ENCODE data around the gene CPED1. TPM values are rescaled to one million over a fixed set of nuclear protein-coding genes. Genes with fewer than 3 reads are reported as not detected.

Gene CPED1
- total and polyA plus RNA-seq, 10 of the 15 experiments (the other 5 are each of a cell fraction or from before 2014, with no cell fraction given) = 0.01 to 0.77 (median 0.10) TPM; not detected in 1

- in situ Hi-C loops (cut with MboI) = no loop called here
- H3K9ac ChIP-seq (ENCODE audit: control insufficient read depth, insufficient read depth, low read length) = no peak overlapping the region
- H3K4me1 ChIP-seq (ENCODE audit: control insufficient read depth, insufficient read depth, low read length) = no peaks in the 10 kb centered on the region
- H3K27me3 ChIP-seq (replicated peaks in 1 of 2; ENCODE audit: control insufficient read depth in 2 of 2, insufficient read depth in 2 of 2, low read length in 1 of 2) = no peaks in the 10 kb centered on the region; a peak in 1 of 4 replicates
- WGBS (ENCODE audit: insufficient coverage, insufficient replicate concordance, low lambda C conversion rate, missing lambda C conversion rate) = 0% methylated on average over 1 of the region's 1 CpG
- ChIA-PET SMC1A (ENCODE audit: uncharacterized antibody, unreplicated experiment) (interaction anchor here (0.7 to 1.4 kb wide), 2 partner anchors 8 to 11 kb away, joined by 3 to 6 read pairs; no protein-coding TSS in a partner anchor), POLR2A (no interaction called here), RAD21 (ENCODE audit: unreplicated experiment) (interaction anchor here (1.2 kb wide), 1 partner anchor 18 kb away, joined by 3 read pairs; no protein-coding TSS in a partner anchor), CTCF (interaction anchor here (0.6 to 1.3 kb wide), 3 partner anchors 11 to 99 kb away, joined by 3 to 4 read pairs (median 3); no protein-coding TSS in a partner anchor)
- H4K20me1 ChIP-seq (ENCODE audit: control insufficient read depth, insufficient read depth) = no peaks in the 10 kb centered on the region
- H3K36me3 ChIP-seq (ENCODE audit: control insufficient read depth in 2 of 2, insufficient read depth in 2 of 2, low read length in 1 of 2) = no peaks in the 10 kb centered on the region
- H3K4me3 ChIP-seq = no peak overlapping the region
- intact Hi-C loops (cut with micrococcal nuclease; ENCODE audit: unreplicated experiment) = no loop called here
- H3K9me3 ChIP-seq (replicated peaks; ENCODE audit: control insufficient read depth, insufficient read depth, low read length) = no peaks in the 10 kb centered on the region
- FAIRE-seq (no peak), ATAC-seq (no peak), DNase-seq (ENCODE audit: low read depth, low spot score) (no peak)
- H2AFZ ChIP-seq (ENCODE audit: control insufficient read depth, low read depth, low read length) = no peak overlapping the region
- no peak overlapping the region for H3K27ac ChIP-seq (ENCODE audit: control insufficient read depth, insufficient read depth)
- no peaks in the 10 kb centered on the region for H3K79me2 ChIP-seq (ENCODE audit: control insufficient read depth, insufficient read depth, low read length)
- no peak overlapping the region for H3K4me2 ChIP-seq (ENCODE audit: control insufficient read depth, insufficient read depth)
- BruUV-seq (replicated peaks) = no TSS peak
- TF ChIP-seq MTA3 (IDR thresholded peaks at IDR 0.05; ENCODE audit: borderline replicate concordance, low read length) = no peak
- TF ChIP-seq, protein P1, sequence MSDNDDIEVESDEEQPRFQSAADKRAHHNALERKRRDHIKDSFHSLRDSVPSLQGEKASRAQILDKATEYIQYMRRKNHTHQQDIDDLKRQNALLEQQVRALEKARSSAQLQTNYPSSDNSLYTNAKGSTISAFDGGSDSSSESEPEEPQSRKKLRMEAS (IDR thresholded peaks at IDR 0.05; ENCODE audit: low read depth, low read length) = no peak
Observed at GRCh38 chr7:121262221-121262620, 273.7 kb downstream of the CPED1 start.

- no peaks in the 10 kb centered on the region for H3K9me3 ChIP-seq (replicated peaks; ENCODE audit: control insufficient read depth, insufficient read depth, low read length)
- H3K4me1 ChIP-seq (ENCODE audit: control insufficient read depth, insufficient read depth, low read length) = no peaks in the 10 kb centered on the region
- WGBS (ENCODE audit: insufficient coverage, insufficient replicate concordance, low lambda C conversion rate, missing lambda C conversion rate) = 74% methylated on average over 1 of the region's 1 CpG
- H3K79me2 ChIP-seq (ENCODE audit: control insufficient read depth, insufficient read depth, low read length) = no peaks in the 10 kb centered on the region
- H3K36me3 ChIP-seq (ENCODE audit: control insufficient read depth in 2 of 2, insufficient read depth in 2 of 2, low read length in 1 of 2) = no peaks in the 10 kb centered on the region
- H3K27me3 ChIP-seq (replicated peaks in 1 of 2; ENCODE audit: control insufficient read depth in 2 of 2, insufficient read depth in 2 of 2, low read length in 1 of 2) = no peaks in the 10 kb centered on the region; a peak in 1 of 4 replicates
- RAD21 ChIA-PET (ENCODE audit: unreplicated experiment) = no interaction called here
- POLR2A ChIA-PET = no interaction called here
- H2AFZ ChIP-seq (ENCODE audit: control insufficient read depth, low read depth, low read length) = no peak overlapping the region
- H3K4me2 ChIP-seq (ENCODE audit: control insufficient read depth, insufficient read depth) = no peak overlapping the region
- H3K9ac ChIP-seq (ENCODE audit: control insufficient read depth, insufficient read depth, low read length) = no peak overlapping the region
- no TSS peak for BruUV-seq (replicated peaks)
- SMC1A ChIA-PET (ENCODE audit: uncharacterized antibody, unreplicated experiment) = interaction anchor here (1.4 to 1.6 kb wide), 2 partner anchors 10 to 96 kb away, joined by 3 to 6 read pairs; no protein-coding TSS in a partner anchor
- ATAC-seq = no peak
- intact Hi-C loops (cut with micrococcal nuclease; ENCODE audit: unreplicated experiment) = no loop called here
- no peak for DNase-seq (ENCODE audit: low read depth, low spot score)
- no peaks in the 10 kb centered on the region for H4K20me1 ChIP-seq (ENCODE audit: control insufficient read depth, insufficient read depth)
- H3K27ac ChIP-seq (ENCODE audit: control insufficient read depth, insufficient read depth) = no peak overlapping the region
- FAIRE-seq = no peak
- no peak overlapping the region for H3K4me3 ChIP-seq
- CTCF ChIA-PET = interaction anchor here (0.6 to 1.0 kb wide), 3 partner anchors 15 to 128 kb away, joined by 3 read pairs; no protein-coding TSS in a partner anchor
- in situ Hi-C loops (cut with MboI) = no loop called here
- no peak for TF ChIP-seq RFX5 (IDR thresholded peaks at IDR 0.05; ENCODE audit: low read depth, low read length)
- TF ChIP-seq STAT1 (conservative IDR thresholded peaks at IDR 0.05) = no peak
- no peak for TF ChIP-seq SIN3A (IDR thresholded peaks at IDR 0.05; ENCODE audit: low read depth, low read length)
- no peak for TF ChIP-seq BRCA1 (IDR thresholded peaks at IDR 0.05; ENCODE audit: low read depth, low read length)
- no peak for TF ChIP-seq GABPA (IDR thresholded peaks at IDR 0.05; ENCODE audit: low read depth)
- TF ChIP-seq MYC (IDR thresholded peaks at IDR 0.05; ENCODE audit: insufficient read depth, insufficient read length, insufficient replicate concordance, low read length, severe bottlenecking) = no peak
- TF ChIP-seq ZZZ3 (IDR thresholded peaks at IDR 0.05; ENCODE audit: control insufficient read depth, insufficient read length, low read depth) = no peak
- no peak for TF ChIP-seq NR2C2 (IDR thresholded peaks at IDR 0.05; ENCODE audit: borderline replicate concordance, control insufficient read depth, insufficient read length, low read depth)
- TF ChIP-seq JUND (IDR thresholded peaks at IDR 0.05; ENCODE audit: low read depth, low read length) = no peak
- TF ChIP-seq, protein P2, sequence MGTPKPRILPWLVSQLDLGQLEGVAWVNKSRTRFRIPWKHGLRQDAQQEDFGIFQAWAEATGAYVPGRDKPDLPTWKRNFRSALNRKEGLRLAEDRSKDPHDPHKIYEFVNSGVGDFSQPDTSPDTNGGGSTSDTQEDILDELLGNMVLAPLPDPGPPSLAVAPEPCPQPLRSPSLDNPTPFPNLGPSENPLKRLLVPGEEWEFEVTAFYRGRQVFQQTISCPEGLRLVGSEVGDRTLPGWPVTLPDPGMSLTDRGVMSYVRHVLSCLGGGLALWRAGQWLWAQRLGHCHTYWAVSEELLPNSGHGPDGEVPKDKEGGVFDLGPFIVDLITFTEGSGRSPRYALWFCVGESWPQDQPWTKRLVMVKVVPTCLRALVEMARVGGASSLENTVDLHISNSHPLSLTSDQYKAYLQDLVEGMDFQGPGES (IDR thresholded peaks at IDR 0.05) = no peak
- TF ChIP-seq SP1 (IDR thresholded peaks at IDR 0.05; ENCODE audit: low read depth, low read length) = no peak
- TF ChIP-seq RBBP5 (conservative IDR thresholded peaks at IDR 0.05) = no peak
Observed at GRCh38 chr7:121262969-121263368, 274.5 kb downstream of the CPED1 start.
